KG1 (cell line): ENCODE results near the gene ZNF746.

ENCODE experiments used
- DNase-seq: peaks from one replicate; lab custom pipeline; 2025; lab: John Stamatoyannopoulos, UW

The ZNF746 gene

GRCh38 chr7:149490083-149490760 lies 7.4 kb downstream of the ZNF746 start:
- DNase-seq = no peak

GRCh38 chr7:149489391-149490024 lies 8.1 kb downstream of the ZNF746 start:
- DNase-seq = no peak

DNA sequence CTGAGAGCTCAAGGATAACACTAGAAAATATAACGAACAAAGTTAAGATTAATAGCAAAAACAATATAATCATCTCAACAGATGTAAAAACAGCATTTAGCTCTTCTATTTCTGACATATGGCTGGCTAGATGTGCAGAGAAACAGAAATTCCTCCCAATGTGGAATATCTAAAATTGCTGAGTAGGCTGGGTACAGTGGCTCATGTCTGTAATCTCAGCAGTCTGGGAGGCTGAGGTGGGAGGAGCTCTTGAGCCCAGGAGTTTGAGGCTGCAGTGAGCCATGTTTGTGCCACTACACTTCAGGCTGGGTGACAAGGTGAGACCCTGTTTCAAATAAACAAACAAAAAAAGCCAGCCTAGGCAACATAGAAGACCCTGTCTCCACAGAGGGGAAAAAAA lies 18.0 kb downstream of the ZNF746 start:
- DNase-seq = no peak

- DNase-seq = no peak
Measured at GRCh38 chr7:149478754-149479153, 18.9 kb downstream of the ZNF746 start.

DNA sequence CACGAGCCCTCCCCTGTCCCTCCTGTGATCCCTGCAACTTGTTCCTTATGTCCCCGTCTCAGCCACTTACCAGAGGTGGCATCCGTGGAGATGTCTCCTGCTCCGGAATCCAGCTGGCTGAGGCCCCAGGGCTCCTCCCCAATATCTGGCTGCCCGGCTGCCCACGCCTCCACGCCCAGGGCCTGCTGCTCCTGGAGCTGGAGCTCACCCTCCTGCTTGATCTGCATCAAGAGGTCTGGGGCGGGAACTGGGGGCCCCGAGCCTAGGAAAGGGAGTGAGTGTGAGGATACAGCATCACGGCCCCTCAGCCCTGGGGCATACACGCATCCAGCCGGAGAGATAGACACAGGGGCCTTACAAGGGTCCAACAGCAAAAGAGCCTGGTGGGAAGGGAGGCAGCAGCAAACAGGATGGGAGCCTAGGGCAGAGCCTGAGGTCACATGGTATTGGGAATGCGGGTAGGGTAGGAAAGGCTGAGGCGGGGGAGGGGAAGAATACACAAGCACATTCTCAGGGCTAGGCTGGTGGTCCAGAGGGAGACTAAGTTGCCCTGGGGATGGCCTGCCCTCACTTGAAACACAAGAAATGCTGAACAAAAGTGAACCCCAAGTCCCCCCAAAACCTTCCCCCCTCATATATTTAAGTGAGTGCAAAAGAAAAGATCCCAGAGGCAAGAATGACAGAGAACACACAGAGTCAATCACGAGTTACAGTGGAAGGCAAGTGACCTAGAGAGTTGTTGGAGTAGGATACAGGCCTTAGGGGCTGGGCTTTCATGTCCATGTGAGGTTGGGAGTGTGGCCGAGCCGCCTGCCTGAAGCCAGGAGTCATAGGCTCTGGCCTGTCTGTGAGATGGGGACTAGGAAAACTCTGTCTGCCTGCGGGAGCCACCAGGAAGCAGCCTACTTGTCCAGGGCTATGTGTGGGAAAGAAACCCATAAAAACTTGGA lies 19.8 kb downstream of the ZNF746 start:
- DNase-seq = no peak

DNA sequence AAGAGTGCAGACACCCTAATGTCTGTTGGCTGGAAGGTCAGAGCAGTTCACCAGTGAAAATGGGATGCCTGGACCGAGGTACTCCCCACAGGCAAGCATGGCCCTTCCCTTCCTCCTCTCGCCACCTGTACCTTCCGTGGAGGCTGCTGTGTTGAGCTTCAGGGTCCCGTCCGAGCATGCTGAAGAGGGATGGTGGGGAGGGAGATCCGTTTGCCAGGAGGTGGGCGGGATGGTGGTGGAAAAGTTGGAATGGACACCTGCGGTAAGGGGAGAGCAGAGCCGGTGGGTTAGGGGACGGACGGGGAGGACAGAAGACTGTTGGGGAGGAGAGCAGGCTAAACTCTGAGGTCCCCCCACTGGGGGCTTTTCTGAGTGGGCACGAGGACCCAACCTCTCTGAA lies 20.8 kb downstream of the ZNF746 start:
- DNase-seq = no peak

DNA sequence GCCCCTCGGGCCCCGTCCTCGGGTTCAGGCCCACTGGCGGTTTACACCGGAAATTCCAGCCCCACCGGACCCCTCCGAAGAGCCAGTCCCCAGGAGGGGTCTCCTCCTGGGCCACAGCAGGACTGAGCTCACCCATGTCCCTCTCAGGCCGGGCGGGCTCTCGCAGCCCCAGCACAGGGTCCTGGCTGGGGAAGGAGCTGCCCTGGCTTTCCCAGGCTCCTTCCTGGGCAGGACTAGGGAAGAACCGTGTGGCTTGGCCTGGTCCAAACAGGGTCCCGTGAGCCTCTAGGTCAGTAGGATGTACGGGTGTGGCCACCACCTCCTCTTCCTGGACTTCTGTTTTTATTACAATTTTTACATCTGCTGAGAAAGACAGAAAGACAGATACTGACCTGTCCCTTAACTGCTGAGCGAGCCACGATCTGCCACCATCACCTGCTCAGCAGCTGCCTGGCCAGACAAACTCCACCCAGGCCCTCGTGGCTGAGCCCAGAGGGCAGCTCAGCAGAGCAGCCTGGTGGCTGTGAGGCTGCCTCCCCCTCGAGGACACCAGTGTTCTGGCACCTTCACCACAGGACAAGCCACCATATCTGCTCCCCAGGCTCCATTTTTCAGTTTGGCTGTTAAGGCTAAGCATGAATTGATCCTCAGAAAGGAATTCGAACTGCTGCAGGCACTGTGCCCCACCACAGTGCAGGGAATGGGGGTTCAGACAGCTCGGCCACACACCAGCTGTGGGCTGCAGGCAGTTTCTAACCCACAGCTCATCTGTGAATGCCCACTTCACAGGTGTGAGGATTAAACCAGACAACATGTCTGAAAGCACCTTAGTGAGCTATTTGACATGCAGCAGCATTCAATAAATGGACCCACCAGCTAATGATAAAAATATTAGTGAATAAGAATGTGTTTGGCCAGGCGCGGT lies 22.2 kb downstream of the ZNF746 start:
- no peak for DNase-seq

- no peak for DNase-seq
Measured at GRCh38 chr7:149474309-149475120, 23.1 kb downstream of the ZNF746 start.

DNA sequence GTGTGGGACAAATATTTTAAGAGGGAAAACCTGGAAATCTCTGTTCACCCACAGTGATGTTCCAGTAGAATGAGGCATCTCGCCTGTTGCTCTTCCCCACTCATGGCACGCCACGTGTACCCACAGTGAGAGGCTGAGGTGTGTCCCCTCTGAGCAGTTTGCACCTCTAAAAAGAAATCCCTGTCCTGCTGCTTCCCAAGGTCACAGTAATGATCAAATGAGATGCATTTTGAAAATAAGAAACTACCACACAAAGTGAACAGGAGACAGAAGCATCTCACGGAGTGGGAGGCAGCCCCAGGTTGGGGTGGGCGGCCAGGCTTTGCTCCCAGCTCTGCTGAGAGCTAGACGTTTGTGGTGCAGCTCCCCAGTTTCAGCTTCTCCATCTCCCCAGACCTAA lies 24.4 kb downstream of the ZNF746 start:
- no peak for DNase-seq

DNA sequence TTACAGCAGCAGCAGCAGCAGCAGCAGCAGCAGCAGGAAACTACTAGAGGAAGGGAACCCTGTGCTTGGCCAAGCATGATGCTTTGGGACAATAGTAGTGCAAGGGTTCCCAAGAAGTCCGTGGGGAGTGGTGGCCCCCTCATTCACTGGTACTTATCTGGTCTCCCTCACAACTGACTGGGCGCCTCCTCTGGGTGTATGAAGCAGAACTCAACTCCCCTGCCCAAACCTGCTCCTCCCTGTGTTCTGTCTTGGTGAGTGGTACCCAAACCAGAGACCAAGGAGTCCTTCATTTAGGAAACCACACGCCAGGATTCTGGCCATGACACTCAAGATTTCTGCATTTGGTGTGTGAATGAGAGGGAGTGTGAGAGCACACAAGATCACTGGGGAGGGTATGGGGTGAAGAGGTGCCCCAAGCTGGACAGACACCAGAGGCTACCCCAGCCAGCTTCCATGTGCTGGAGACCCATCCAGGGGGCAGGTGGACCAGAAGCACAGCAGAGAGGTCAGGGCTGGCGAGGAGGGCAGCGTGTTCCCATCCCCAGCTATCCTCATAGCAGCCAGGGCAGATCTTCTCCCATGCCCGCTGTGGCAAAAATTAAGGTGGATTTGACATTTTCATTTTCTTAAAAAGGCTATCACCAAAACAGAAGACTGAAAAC lies 26.2 kb downstream of the ZNF746 start:
- DNase-seq = no peak

DNA sequence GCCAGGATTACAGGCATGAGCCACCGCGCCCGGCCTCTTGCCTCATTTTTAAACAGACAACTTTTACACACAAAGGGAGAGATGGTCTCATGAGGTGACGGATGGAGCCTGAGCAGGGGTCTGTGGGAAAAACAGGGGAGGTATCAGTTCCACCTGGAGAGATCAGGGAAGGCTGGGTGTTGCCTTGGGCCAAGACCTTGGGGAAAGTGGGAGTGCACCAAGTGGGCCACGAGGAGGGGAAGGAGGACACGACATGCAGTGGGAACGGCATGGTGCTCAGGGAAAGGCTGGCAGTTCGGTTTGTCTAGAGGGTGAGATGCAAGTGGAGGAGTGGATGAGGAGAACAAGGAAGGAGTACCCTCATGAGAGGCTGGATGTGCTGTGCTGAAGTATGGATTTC lies 27.8 kb downstream of the ZNF746 start:
- DNase-seq = no peak

- DNase-seq = no peak
Measured at GRCh38 chr7:149468208-149468607, 29.4 kb downstream of the ZNF746 start.

- DNase-seq = no peak
Measured at GRCh38 chr7:149467321-149467859, 30.2 kb downstream of the ZNF746 start.

GRCh38 chr7:149466364-149466763 lies 31.2 kb downstream of the ZNF746 start:
- no peak for DNase-seq

GRCh38 chr7:149463500-149464161 lies 34.0 kb downstream of the ZNF746 start:
- DNase-seq = no peak

- DNase-seq = no peak
Measured at GRCh38 chr7:149462101-149462520, 35.5 kb downstream of the ZNF746 start.

DNA sequence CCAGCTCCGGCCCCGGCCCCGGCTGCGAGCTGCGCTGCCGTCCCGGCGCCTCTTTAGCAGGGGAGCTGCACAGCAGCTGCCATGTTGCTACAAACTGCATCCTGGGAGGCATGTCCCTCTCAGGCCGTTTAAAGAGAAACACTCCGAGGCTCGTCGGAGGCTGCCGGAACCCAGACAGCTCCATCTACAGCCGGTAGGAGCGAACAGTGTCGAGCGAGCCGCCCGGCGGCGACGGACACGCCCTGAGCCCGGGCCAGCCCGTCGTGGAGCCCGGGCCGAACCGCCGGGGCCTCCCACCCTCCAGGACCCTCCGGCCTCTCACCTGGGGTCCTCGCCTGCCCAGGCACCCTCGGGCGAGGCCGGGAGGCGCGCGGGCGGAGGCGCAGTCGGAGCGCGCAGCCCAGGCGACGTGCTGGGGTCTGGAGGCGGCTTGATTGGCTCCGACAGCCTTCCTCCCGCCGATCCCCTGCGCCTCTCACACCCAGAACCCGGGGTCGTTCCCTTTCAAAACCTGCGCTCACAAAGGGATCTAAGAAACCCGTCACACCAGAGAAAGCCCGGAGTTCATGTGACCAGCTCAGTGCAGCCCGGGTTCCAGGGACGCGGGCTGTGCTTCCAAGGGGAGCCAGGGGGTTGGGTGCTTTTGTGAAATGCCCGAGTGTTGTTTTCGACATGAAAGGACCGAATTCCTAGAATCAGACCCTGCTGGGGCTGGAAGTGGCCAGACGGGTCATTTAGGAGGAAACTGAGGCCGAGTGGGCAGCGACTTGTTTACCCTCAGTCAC lies 36.9 kb downstream of the ZNF746 start, which contains the start of gene ZNF777:
TSS of gene ZNF777 (minus strand) at position 570 of the 785 bp plus-strand sequence. CDS start 5,040 bp downstream, outside the sequence.
- DNase-seq = no peak
